Activated T-cell treated with anti-CD3 and anti-CD28 coated beads for 4 hours (primary cell): ENCODE data around the gene DPEP2NB.
"Not testable (repeated sequence)": the region's sequence is repeated elsewhere in the genome, so short reads cannot be mapped to it uniquely, and the experiment has no call there.

Source experiments
- DNase-seq: peaks from one replicate; pipeline ENCODE4 v3.0.0-alpha.2; 2020

Gene DPEP2NB

DNA sequence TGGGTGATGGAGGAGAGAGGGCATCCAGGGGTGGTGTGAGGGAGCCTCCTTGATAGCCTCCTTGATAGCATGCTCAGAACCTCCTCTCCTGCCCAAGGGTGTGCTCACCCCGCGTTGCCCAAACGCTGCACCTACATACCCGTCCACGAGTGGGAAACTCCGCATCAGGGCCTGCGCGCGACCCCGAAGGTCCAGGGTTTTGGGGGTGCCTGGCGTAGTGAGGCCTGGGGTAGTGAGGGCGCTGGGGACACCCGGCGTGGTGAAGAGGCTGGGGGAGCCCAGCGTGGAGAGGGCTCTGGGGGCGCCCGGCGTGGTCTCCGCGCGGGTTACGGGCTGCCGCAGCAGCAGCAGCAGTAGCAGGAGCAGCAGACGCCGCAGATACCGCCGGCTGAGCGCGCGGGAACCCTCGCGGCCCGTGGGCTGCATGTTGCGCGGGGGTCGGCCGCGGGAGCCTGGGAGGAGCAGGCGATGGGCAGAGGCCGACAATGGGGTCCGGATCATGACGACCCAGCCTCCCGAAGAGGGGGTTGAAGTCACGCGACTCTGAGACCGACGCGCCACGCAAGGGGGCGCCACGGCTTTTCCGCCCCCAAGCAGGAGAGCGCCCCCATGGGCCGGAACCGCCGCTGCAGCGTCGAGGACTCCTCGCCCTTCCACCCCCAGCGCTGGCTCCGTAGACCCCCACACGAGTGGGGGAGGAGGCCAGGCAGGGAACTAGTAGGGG, 35.6 kb downstream of the DPEP2NB start, which contains the start of gene DPEP3:
Gene DPEP3, minus strand, starts transcription at position 545 of the 724 bp plus-strand sequence. Its CDS starts 119 bp downstream, at position 426.
- DNase-seq: no peak

GRCh38 chr16:67977469-67978227, 38.1 kb downstream of the DPEP2NB start:
- no peak for DNase-seq

GRCh38 chr16:67977005-67977404, 38.7 kb downstream of the DPEP2NB start:
- no peak for DNase-seq

- no peak for DNase-seq
Measured at GRCh38 chr16:67976205-67976604, 39.5 kb downstream of the DPEP2NB start.

DNA sequence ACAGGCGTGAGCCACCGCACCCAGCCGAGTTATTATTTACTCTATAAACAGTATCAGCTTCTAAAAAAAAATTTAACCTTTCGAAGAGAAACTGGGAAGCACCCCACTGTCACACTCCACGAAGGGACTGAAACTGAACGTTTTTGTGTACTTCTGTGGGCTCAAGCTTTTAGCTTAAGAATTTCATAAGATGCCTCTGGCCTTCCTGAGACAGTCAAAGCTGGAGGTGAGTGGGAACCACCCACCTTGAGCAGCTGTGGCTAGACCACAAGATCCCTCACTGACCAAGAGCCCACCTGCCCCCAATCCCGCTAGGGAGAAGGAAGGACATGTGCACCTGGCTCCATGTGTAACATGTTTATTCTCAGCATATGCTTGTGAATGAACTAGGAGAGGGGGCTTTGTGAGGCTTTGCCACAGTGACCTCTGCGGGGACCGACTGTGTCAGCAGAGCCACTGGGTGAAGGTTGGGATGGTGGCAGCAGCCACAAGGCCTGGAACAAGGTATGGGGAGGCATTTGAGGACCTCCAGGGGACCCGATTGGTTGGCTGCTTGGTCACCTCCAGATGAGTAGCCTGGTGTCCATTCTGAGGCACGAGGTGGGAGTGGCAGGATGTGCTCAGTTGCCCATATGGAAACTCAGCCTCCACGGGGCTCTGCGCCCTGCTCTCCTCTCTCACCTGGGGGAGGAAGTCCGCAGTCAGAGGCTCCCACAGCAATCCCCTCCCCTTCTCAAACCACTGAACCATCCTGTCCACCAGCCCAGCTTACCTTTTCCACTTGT, 40.2 kb downstream of the DPEP2NB start:
- DNase-seq: no peak

- DNase-seq: not testable (repeated sequence)
Measured at GRCh38 chr16:67972285-67972684, 43.4 kb downstream of the DPEP2NB start.

DNA sequence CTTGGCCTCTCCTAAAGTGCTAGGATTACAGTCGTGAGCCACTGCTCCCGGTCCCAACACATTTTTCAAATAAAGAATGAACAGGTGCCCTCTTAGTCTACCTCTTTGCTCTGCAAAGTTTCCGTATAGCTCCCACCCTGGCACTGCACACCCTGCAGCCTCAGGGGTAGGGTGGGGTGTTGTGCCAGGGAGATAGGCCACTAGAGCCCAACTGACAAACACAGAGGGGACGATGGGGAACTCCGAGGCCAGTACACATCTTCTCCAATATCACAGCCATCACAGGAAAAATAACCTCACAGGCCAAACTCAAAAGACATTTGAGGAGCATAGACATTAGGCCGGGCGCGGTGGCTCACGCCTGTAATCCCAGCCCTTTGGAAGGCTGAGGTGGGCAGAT, 44.6 kb downstream of the DPEP2NB start:
- DNase-seq: no peak

DNA sequence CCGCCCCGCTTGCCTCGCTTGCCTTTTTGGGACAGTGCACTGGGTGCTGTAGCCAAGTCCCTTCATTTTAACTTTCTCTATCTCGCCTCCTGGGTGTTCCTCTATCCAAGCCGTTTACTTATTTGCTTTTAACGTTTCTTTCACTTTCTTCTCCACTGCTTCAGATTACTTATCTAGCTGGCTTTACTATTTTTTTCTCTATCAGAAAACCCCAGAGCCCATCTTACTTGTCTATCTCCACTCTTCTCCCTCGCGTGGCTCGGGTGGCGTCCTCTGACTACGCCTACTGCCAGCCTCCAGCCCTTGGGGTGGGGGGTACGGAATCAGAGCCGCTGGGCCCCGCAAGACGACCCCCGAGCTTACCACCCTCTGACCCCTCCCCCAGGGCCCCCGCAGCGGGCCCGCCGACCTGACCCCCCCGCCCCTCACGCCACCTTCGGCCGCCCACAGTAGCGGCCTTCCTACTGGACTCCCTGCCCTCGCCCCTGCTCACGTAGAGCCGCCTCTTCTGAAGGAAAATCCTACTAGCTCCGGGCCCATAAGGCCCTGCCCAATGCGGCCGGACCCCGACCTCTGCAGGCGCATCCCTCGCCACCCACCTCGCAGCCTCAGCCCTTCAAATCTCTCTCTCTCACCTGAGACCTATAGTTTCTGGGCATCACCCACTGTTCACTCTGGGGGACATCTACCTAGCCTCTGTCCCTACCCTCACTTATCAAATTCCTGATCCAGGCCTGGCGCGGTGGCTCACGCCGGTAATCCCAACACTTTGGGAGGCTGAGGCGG, 46.3 kb downstream of the DPEP2NB start:
- no peak for DNase-seq

DNA sequence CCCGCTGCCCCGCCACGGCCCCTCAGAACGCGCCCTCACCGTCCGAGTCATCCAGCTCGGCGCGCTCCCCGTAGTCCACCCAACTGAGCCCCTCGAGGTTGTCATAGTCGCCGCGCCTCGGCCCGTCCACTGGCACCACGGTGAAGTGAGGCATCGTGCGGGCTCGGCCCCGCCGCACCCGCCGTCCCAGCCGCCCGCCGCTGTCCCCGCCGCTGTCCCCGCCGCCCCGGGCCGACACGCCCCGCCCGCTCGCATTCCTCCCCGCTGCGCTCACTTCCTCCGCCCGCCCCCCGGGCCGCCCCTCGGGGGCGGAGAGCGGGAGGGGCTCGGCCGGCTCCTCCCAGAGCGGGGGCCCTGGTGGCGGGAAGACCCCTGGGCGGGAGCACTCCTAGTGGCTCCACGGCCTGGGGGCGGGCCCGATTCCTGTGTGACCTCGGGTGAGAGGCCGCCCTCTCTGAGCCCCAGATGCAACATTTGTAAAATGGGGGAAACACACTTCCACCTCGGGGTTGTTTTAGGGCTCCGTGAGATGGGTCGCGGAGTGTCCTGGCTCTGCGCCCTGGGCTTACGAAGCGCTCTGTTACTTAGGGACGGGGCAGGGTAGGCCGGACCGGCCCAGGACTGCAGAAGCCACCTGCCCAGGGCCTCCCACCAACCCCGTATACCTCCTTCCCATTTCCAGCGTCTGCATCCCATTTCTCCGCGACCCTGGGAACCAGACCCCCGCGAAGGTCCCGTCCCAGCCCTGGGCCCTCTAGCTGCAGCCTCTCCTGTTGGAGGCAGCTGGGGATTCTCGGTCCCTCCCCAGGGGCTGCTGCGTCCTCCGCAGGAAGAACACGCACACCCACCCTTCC, 47.1 kb downstream of the DPEP2NB start, which contains the start of gene SLC12A4:
Gene SLC12A4, minus strand, starts transcription at position 238 of the 854 bp plus-strand sequence. Its CDS starts 84 bp downstream, at position 154.
- DNase-seq: peak; percentile 75

- DNase-seq: no peak
Measured at GRCh38 chr16:67967958-67968399, 47.7 kb downstream of the DPEP2NB start.

DNA sequence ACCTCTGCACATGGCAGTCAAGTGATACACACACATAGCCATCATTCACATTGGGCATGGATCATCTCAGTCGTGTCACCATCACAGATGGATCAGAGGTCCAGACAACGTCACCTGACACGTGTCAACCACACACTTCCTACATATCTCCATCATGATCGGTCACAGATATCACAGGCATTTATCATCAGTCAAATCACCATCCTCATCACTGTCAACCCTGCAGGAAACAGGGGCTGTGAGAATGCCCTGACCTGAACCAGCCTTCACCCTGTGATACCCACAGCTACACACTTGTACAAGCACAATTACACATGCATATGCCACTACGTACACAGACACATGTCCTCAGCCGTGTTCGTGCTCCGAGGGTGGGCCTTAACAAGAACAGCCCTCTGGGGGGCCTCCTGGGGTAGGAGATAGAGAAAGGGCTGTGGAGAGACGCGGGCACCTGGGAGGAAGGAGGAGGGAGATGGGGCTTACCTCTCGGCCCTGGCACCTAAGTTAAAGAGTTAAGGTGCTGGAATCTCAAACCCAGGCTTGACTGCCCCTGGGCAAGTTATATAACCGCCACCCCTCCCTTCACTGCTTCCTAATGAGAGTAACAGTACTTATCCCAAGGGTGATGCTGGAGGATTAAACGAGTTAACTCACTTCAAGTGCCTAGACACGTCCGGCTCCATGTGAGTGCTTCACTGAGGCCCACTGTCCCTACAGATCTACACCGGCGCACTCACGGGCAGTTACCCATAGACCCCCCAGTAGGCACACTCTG, 48.3 kb downstream of the DPEP2NB start:
- no peak for DNase-seq

GRCh38 chr16:67966549-67967182, 49.0 kb downstream of the DPEP2NB start:
- DNase-seq: no peak

- no peak for DNase-seq
Measured at GRCh38 chr16:67965668-67966548, 49.8 kb downstream of the DPEP2NB start.

GRCh38 chr16:67964477-67965131, 51.1 kb downstream of the DPEP2NB start:
- DNase-seq: no peak

- DNase-seq: no peak
Measured at GRCh38 chr16:67963662-67964321, 51.9 kb downstream of the DPEP2NB start.
